Neural cell (in vitro differentiated cells): ENCODE results near the gene KPRP. TPM values are rescaled to one million over a fixed set of nuclear protein-coding genes. Genes with fewer than 3 reads are reported as not detected.

ENCODE experiments used
- H2AFZ ChIP-seq: fragments of 200-600, 300-800 bp; sonication (generic), shearing (Covaris generic); 2 replicates; pipeline ENCODE4 v1.6.0; 2014; ENCODE audit warnings: low read depth, mild to moderate bottlenecking, antibody characterized with exemption, low read length, moderate library complexity
- H3F3A ChIP-seq: fragments of 200-600 bp; shearing (Covaris generic); 2 replicates; pipeline ENCODE4 v1.6.1; 2016; ENCODE audit warnings: mild to moderate bottlenecking, moderate library complexity, mixed read lengths, antibody characterized with exemption, low read length; ENCODE audit not compliant: insufficient read depth, poor library complexity, severe bottlenecking
- H3K27ac ChIP-seq: fragments of 200-600, 300-800 bp; sonication (generic), shearing (Covaris generic); 2 replicates; pipeline ENCODE4 v1.5.1; 2014; ENCODE audit warnings: mild to moderate bottlenecking, low read length, moderate library complexity
- H3K27me3 ChIP-seq: fragments of 300-800, 200-600 bp; sonication (generic), shearing (Covaris generic); 2 replicates; pipeline ENCODE4 v1.6.0; 2014; ENCODE audit warnings: mild to moderate bottlenecking, low read depth, low read length, moderate library complexity; ENCODE audit not compliant: insufficient read depth
- H3K36me3 ChIP-seq: fragments of 300-800, 200-600 bp; sonication (generic), shearing (Covaris generic); 2 replicates; pipeline ENCODE4 v1.5.1; 2014; ENCODE audit warnings: mild to moderate bottlenecking, antibody characterized with exemption, low read length, moderate library complexity; ENCODE audit not compliant: insufficient read depth
- H3K4me2 ChIP-seq: fragments of 300-800, 200-600 bp; sonication (generic), shearing (Covaris generic); 2 replicates; pipeline ENCODE4 v1.6.0; 2014; ENCODE audit warnings: mild to moderate bottlenecking, low read length
- H3K4me3 ChIP-seq: fragments of 300-800, 200-600 bp; sonication (generic), shearing (Covaris generic); 2 replicates; pipeline ENCODE4 v1.5.1; 2014; ENCODE audit warnings: mild to moderate bottlenecking, low read length, moderate library complexity
- H3K79me2 ChIP-seq: fragments of 200-600 bp; shearing (Covaris generic); replicated peaks from 2 replicates; pipeline ENCODE4 v1.6.0; 2014; ENCODE audit warnings: mild to moderate bottlenecking, low read length, moderate library complexity; ENCODE audit not compliant: insufficient read depth
- H3K9ac ChIP-seq: fragments of 300-800, 200-600 bp; sonication (generic), shearing (Covaris generic); 2 replicates; pipeline ENCODE4 v1.6.1; 2016; ENCODE audit warnings: mild to moderate bottlenecking, low read length, mixed read lengths
- H3K9me2 ChIP-seq: fragments of 200-600 bp; shearing (Covaris generic); 2 replicates; pipeline ENCODE4 v1.6.1; 2016; ENCODE audit warnings: mild to moderate bottlenecking, low read length, mixed read lengths; ENCODE audit not compliant: insufficient read depth
- H3K9me3 ChIP-seq: fragments of 200-600, 300-800 bp; sonication (generic), shearing (Covaris generic); 2 replicates; pipeline ENCODE4 v1.6.1; 2016; ENCODE audit warnings: mild to moderate bottlenecking, mixed run types, low read length, moderate library complexity, mixed read lengths
- H4K20me1 ChIP-seq: fragments of 200-600 bp; shearing (Covaris generic); 2 replicates; pipeline ENCODE4 v1.6.1; 2016; ENCODE audit warnings: mild to moderate bottlenecking, mixed run types; ENCODE audit not compliant: insufficient read depth
- CTCF ChIP-seq: fragments of 450-650 bp; IDR thresholded peaks from 2 replicates; pipeline ENCODE4 v1.5.1; 2014; ENCODE audit warnings: antibody characterized with exemption, mild to moderate bottlenecking, moderate library complexity; ENCODE audit not compliant: poor library complexity, severe bottlenecking
- EP300 ChIP-seq: fragments of 450-650 bp; conservative IDR thresholded peaks from 2 replicates; pipeline ENCODE4 v1.6.1; 2014; ENCODE audit warnings: antibody characterized with exemption, mild to moderate bottlenecking, moderate library complexity; ENCODE audit not compliant: poor library complexity, severe bottlenecking
- EZH2 ChIP-seq: fragments of 200-600, 300-800 bp; shearing (Covaris generic), sonication (generic); IDR thresholded peaks from 2 replicates; pipeline ENCODE4 v1.6.1; 2014; ENCODE audit warnings: antibody characterized with exemption, low read length, borderline replicate concordance, mild to moderate bottlenecking; ENCODE audit not compliant: insufficient read depth, poor library complexity, severe bottlenecking
- POLR2AphosphoS5 ChIP-seq: IDR thresholded peaks from 2 replicates; pipeline ENCODE4 v1.6.1; 2012
- RAD21 ChIP-seq: fragments of 450-650 bp; conservative IDR thresholded peaks from 2 replicates; pipeline ENCODE4 v1.6.1; 2014; ENCODE audit warnings: antibody characterized with exemption, mild to moderate bottlenecking, moderate library complexity
- REST ChIP-seq: IDR thresholded peaks from 2 replicates; pipeline ENCODE4 v1.6.1; 2012; ENCODE audit warnings: borderline replicate concordance
- SMC3 ChIP-seq: fragments of 450-650 bp; conservative IDR thresholded peaks from 2 replicates; pipeline ENCODE4 v1.6.1; 2014; ENCODE audit warnings: antibody characterized with exemption, mild to moderate bottlenecking, moderate library complexity; ENCODE audit not compliant: poor library complexity
- TAF1 ChIP-seq: IDR thresholded peaks from 2 replicates; pipeline ENCODE4 v1.6.1; 2012; ENCODE audit warnings: low read depth
- polyA plus RNA-seq: library from polyadenylated mRNA; depleted of rRNA; stranded (reverse); fragments of >200 nt; gene quantifications from 2 replicates; pipeline ENCODE4 v1.2.3, GENCODE V29; 2014

Gene KPRP
- polyA plus RNA-seq, 1 donor from 2014 or later = not detected

- H3K9me2 ChIP-seq = no peaks in the 10 kb centered on the region
- H2AFZ ChIP-seq = no peak overlapping the region
- no peaks in the 10 kb centered on the region for H4K20me1 ChIP-seq
- no peak overlapping the region for H3K9ac ChIP-seq
- no peak for TF ChIP-seq EP300
- TF ChIP-seq TAF1 = no peak
- no peak for TF ChIP-seq SMC3
- TF ChIP-seq RAD21 = no peak
- TF ChIP-seq EZH2 = no peak
- no peak for TF ChIP-seq REST
- H3K4me3 ChIP-seq = no peak overlapping the region
- no peaks in the 10 kb centered on the region for H3K27me3 ChIP-seq
- no peaks in the 10 kb centered on the region for H3F3A ChIP-seq
- H3K79me2 ChIP-seq = no peaks in the 10 kb centered on the region
- H3K36me3 ChIP-seq = no peaks in the 10 kb centered on the region
- H3K4me2 ChIP-seq = no peak overlapping the region
- peaks cover 7% of the 10 kb centered on the region for H3K9me3 ChIP-seq
- no peak overlapping the region for H3K27ac ChIP-seq
Observed at GRCh38 chr1:152725261-152725660, 32.6 kb upstream of the KPRP start.

- Histone ChIP-seq H3K9ac (no peak overlapping the region), H2AFZ (no peak overlapping the region), H3K9me3 (no peaks in the 10 kb centered on the region), H3K4me3 (no peak overlapping the region), H3K36me3 (no peaks in the 10 kb centered on the region), H4K20me1 (no peaks in the 10 kb centered on the region), H3K27ac (no peak overlapping the region), H3F3A (no peaks in the 10 kb centered on the region), H3K27me3 (no peaks in the 10 kb centered on the region), H3K4me2 (no peak overlapping the region), H3K79me2 (no peaks in the 10 kb centered on the region), H3K9me2 (no peaks in the 10 kb centered on the region)
- TF ChIP-seq SMC3 = no peak
- no peak for TF ChIP-seq REST
- TF ChIP-seq EZH2 = no peak
- no peak for TF ChIP-seq POLR2AphosphoS5
- no peak for TF ChIP-seq TAF1
- TF ChIP-seq EP300 = no peak
- TF ChIP-seq RAD21 = no peak
- TF ChIP-seq CTCF = no peak
Observed at GRCh38 chr1:152728986-152729385, 28.8 kb upstream of the KPRP start.
